K562 (cell line): ENCODE measurements around the gene TRIM38. TPM values are rescaled to one million over a fixed set of nuclear protein-coding genes. Genes with fewer than 3 reads are reported as not detected.
A peak's percentile ranks its signal among the peaks of the same experiment; 100 is the strongest.

Experiments used
- BRD9 ChIP-seq: fragments of 450-650 bp; IDR thresholded peaks from 2 replicates; pipeline ENCODE4 v1.6.1; 2018; ENCODE audit warnings: low read depth; ENCODE audit not compliant: partially characterized antibody
- BRF1 ChIP-seq: IDR thresholded peaks from 3 replicates; pipeline ENCODE4 v1.6.1; 2011; ENCODE audit warnings: borderline replicate concordance, mild to moderate bottlenecking; ENCODE audit not compliant: insufficient read length; ENCODE audit errors: extremely low read depth
- C11orf30 ChIP-seq: fragments of 450-650 bp; IDR thresholded peaks from 2 replicates; pipeline ENCODE4 v1.6.1; 2016; ENCODE audit warnings: low read depth, mild to moderate bottlenecking
- CBX1 ChIP-seq: sonication (generic); IDR thresholded peaks from 2 replicates; pipeline ENCODE4 v1.6.1; 2016; ENCODE audit warnings: antibody characterized with exemption, low read depth, mild to moderate bottlenecking
- CCNT2 ChIP-seq: IDR thresholded peaks from 2 replicates; pipeline ENCODE4 v1.6.1; 2011; ENCODE audit warnings: borderline replicate concordance, low read depth, mild to moderate bottlenecking, moderate library complexity, mixed read lengths, low read length; ENCODE audit not compliant: insufficient read length; ENCODE audit errors: extremely low read depth
- ETV6 ChIP-seq, 3 experiments: fragments of 150-350 bp in 1 of 3; sonication (generic) in 1 of 3; formaldehyde crosslinking in 1 of 3; IDR thresholded peaks; 2 replicates each; pipeline versions ENCODE4 v1.6.1 to v1.8.0; 2014 to 2022; ENCODE audit warnings: borderline replicate concordance in 2 of 3, low read depth in 2 of 3, antibody characterized with exemption in 1 of 3, low read length in 1 of 3, mild to moderate bottlenecking in 1 of 3, missing genetic modification reagents in 1 of 3
- HDAC3 ChIP-seq: fragments of 450-650 bp; IDR thresholded peaks from 2 replicates; pipeline ENCODE4 v1.6.1; 2018; ENCODE audit warnings: borderline replicate concordance, mild to moderate bottlenecking, moderate library complexity; ENCODE audit not compliant: partially characterized antibody
- MTA3 ChIP-seq: fragments of 450-650 bp; formaldehyde crosslinking; IDR thresholded peaks from 2 replicates; pipeline ENCODE4 v1.6.1; 2017; ENCODE audit warnings: mild to moderate bottlenecking, borderline replicate concordance
- NCOA2 ChIP-seq, 2 experiments: fragments of 450-650 bp; IDR thresholded peaks; 2 replicates each; pipeline ENCODE4 v1.6.1; 2018; ENCODE audit warnings: mild to moderate bottlenecking in 2 of 2, moderate library complexity in 1 of 2; ENCODE audit not compliant: partially characterized antibody in 2 of 2
- PML ChIP-seq: IDR thresholded peaks from 2 replicates; pipeline ENCODE4 v1.6.1; 2012; ENCODE audit warnings: low read length, inconsistent platforms
- SAFB ChIP-seq: fragments of 200-400 bp; formaldehyde crosslinking; IDR thresholded peaks from 2 replicates; pipeline ENCODE4 v1.6.1; 2017; ENCODE audit warnings: low read depth, low read length, borderline replicate concordance
- SIN3B ChIP-seq: fragments of 450-650 bp; IDR thresholded peaks from 2 replicates; pipeline ENCODE4 v1.6.1; 2017; ENCODE audit warnings: low read depth, mild to moderate bottlenecking, moderate library complexity
- TAF15 ChIP-seq: fragments of 200-400 bp; formaldehyde crosslinking; IDR thresholded peaks from 2 replicates; pipeline ENCODE4 v1.6.1; 2017; ENCODE audit warnings: mild to moderate bottlenecking, low read depth, low read length, moderate library complexity
- ZBTB1 ChIP-seq: sonication (generic); formaldehyde crosslinking; IDR thresholded peaks from 2 replicates; pipeline ENCODE4 v1.8.1; 2023; ENCODE audit warnings: missing genetic modification reagents, low read depth, mild to moderate bottlenecking, borderline replicate concordance
- ZNF133 ChIP-seq: fragments of 250-450 bp; sonication (Bioruptor Pico); IDR thresholded peaks from 2 replicates; pipeline ENCODE4 v1.4.0; 2020; ENCODE audit warnings: mild to moderate bottlenecking
- ZNF311 ChIP-seq: fragments of 250-450 bp; sonication (Bioruptor Pico); IDR thresholded peaks from 2 replicates; pipeline ENCODE4 v1.4.0; 2020; ENCODE audit warnings: mild to moderate bottlenecking, moderate library complexity
- ZNF696 ChIP-seq: fragments of 250-450 bp; sonication (Bioruptor Pico); conservative IDR thresholded peaks from 2 replicates; pipeline ENCODE4 v1.4.0; 2020; ENCODE audit warnings: mild to moderate bottlenecking, moderate library complexity
- polyA plus RNA-seq, 8 experiments: library from polyadenylated mRNA; depleted of rRNA in 4 of 8; stranded (reverse) in 5 of 8; unstranded in 3 of 8; fragments of >200 nt; fragmentation: Nextera tagmentation in 2 of 8; fragmentation: Illumina TruSeq in 1 of 8; extraction: Ambion mirVana in 2 of 8; extraction: Trizol in 1 of 8; gene quantifications; 2 replicates each; pipeline versions ENCODE4 v1.2.1 to v1.2.3, GENCODE V29; 2011 to 2014; ENCODE audit warnings: inconsistent platforms in 1 of 8, missing spikeins in 1 of 8
- total RNA-seq, 7 experiments: library from RNA; depleted of rRNA in 6 of 7; stranded (reverse); fragments of >200 nt in 6 of 7; fragmentation: Illumina TruSeq in 2 of 7; extraction: Trizol in 2 of 7; gene quantifications; 2 replicates each; pipeline versions ENCODE4 v1.2.1 to v1.2.3, GENCODE V29; 2011 to 2021; ENCODE audit warnings: low replicate concordance in 1 of 7
- TF ChIP-seq, protein P1 (sequence below): sonication (generic); formaldehyde crosslinking; IDR thresholded peaks from 2 replicates; pipeline ENCODE4 v1.8.1; 2023; ENCODE audit warnings: mild to moderate bottlenecking, missing genetic modification reagents
- TF ChIP-seq, protein P2 (sequence below): fragments of 450-650 bp; IDR thresholded peaks from 2 replicates; pipeline ENCODE4 v1.6.1; 2014; ENCODE audit warnings: low read depth, mild to moderate bottlenecking, moderate library complexity, borderline replicate concordance
- TF ChIP-seq, protein P3 (sequence below): sonication (generic); formaldehyde crosslinking; IDR thresholded peaks from 2 replicates; pipeline ENCODE4 v1.8.0; 2022; ENCODE audit warnings: missing genetic modification reagents, mild to moderate bottlenecking, moderate library complexity, borderline replicate concordance
- TF ChIP-seq, protein P4 (sequence below): fragments of 450-650 bp; formaldehyde crosslinking; IDR thresholded peaks from 2 replicates; pipeline ENCODE4 v1.4.0; 2020; ENCODE audit warnings: mild to moderate bottlenecking, moderate library complexity

The TRIM38 gene
- total and polyA plus RNA-seq, 9 of the 15 experiments (the other 6 are each of a cell fraction or from before 2014, with no cell fraction given), result 1.7 to 6.7 (median 6.3) TPM

DNA sequence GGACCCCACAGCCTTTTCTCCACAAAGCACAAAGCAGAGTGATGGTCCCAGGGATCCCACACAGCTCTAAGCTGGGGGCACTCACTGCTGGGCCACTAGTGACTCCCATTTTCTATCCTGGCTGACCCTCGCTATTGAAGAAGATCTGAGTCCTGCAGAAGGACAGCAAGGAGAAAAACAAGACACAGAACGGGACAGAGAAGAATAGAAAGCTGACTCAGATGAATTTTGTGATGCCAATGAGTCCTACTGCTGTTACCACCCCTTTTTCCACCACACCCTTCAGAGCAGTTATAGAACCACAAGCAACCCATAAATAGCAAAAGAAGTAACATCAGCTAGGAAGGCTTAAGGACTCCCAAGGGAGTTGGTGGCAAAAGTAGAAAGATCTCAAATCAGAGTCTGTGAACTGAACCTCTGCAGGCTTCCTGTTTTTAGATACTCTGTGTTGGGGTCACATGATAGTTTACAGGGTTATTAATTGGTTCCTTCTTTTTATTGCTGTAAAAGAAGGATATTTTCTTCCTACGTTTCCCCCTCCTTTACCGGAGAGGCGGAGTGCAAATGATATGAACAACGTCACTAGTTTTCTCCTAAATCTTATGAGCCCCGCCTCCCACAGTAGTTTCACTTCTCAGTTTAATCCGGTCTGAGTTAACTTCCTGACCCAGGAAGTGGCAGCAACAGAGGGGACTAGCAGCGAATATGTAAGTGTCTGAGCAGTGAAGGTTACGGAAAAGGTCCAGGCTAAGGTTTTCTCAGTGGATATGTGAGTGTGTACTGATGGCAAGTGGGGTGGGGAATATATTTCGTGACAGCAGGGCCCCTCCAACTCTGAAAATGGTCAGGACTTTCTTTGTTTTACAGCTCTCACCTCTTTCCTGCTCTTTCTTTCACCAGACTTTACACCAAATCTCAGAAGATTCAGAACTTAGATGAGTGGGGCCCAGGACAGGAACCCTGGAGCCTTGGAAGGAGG is at the start of gene TRIM38 (continued):
- TF ChIP-seq ZNF311 (no peak), BRF1 (no peak), ZNF133 (no peak), CBX1 (no peak), ETV6 (IDR thresholded peaks at IDR 0.05; ENCODE audit: borderline replicate concordance in 1 of 2, low read depth in 2 of 2, low read length in 1 of 2) (no peak), ETV6 (CRISPR knock-in tag; IDR thresholded peaks at IDR 0.05; ENCODE audit: borderline replicate concordance) (no peak), TAF15 (no peak), BRD9 (no peak), HDAC3 (peak; percentile 19), ZNF696 (CRISPR knock-in tag) (no peak), SAFB (no peak), C11orf30 (peak; percentile 92), MTA3 (peak; percentile 11; the same call in 1 of the 2 replicates), NCOA2 (IDR thresholded peaks at IDR 0.05; ENCODE audit: partially characterized antibody in 2 of 2) (no peak), CCNT2 (peak; percentile 20), ZBTB1 (CRISPR knock-in tag) (no peak), SIN3B (no peak), PML (peak; percentile 68; the same call in 1 of the 2 replicates)
- TF ChIP-seq, protein P1, sequence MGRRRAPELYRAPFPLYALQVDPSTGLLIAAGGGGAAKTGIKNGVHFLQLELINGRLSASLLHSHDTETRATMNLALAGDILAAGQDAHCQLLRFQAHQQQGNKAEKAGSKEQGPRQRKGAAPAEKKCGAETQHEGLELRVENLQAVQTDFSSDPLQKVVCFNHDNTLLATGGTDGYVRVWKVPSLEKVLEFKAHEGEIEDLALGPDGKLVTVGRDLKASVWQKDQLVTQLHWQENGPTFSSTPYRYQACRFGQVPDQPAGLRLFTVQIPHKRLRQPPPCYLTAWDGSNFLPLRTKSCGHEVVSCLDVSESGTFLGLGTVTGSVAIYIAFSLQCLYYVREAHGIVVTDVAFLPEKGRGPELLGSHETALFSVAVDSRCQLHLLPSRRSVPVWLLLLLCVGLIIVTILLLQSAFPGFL, result no peak
- TF ChIP-seq, protein P2, sequence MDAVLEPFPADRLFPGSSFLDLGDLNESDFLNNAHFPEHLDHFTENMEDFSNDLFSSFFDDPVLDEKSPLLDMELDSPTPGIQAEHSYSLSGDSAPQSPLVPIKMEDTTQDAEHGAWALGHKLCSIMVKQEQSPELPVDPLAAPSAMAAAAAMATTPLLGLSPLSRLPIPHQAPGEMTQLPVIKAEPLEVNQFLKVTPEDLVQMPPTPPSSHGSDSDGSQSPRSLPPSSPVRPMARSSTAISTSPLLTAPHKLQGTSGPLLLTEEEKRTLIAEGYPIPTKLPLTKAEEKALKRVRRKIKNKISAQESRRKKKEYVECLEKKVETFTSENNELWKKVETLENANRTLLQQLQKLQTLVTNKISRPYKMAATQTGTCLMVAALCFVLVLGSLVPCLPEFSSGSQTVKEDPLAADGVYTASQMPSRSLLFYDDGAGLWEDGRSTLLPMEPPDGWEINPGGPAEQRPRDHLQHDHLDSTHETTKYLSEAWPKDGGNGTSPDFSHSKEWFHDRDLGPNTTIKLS, result no peak
- TF ChIP-seq, protein P3, sequence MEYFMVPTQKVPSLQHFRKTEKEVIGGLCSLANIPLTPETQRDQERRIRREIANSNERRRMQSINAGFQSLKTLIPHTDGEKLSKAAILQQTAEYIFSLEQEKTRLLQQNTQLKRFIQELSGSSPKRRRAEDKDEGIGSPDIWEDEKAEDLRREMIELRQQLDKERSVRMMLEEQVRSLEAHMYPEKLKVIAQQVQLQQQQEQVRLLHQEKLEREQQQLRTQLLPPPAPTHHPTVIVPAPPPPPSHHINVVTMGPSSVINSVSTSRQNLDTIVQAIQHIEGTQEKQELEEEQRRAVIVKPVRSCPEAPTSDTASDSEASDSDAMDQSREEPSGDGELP (CRISPR knock-in tag), result no peak
- TF ChIP-seq, protein P4, sequence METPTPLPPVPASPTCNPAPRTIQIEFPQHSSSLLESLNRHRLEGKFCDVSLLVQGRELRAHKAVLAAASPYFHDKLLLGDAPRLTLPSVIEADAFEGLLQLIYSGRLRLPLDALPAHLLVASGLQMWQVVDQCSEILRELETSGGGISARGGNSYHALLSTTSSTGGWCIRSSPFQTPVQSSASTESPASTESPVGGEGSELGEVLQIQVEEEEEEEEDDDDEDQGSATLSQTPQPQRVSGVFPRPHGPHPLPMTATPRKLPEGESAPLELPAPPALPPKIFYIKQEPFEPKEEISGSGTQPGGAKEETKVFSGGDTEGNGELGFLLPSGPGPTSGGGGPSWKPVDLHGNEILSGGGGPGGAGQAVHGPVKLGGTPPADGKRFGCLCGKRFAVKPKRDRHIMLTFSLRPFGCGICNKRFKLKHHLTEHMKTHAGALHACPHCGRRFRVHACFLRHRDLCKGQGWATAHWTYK (CRISPR knock-in tag), result no peak
